ENCODE measurements around the gene SBF1. TPM values are rescaled to one million over a fixed set of nuclear protein-coding genes. Genes with fewer than 3 reads are reported as not detected.
"Not testable (repeated sequence)": the region's sequence is repeated elsewhere in the genome, so short reads cannot be mapped to it uniquely, and the experiment has no call there.

SBF1 gene
- total RNA-seq, 4 donors from 2014 or later: 80.0 to 227 (median 128) TPM

DNA sequence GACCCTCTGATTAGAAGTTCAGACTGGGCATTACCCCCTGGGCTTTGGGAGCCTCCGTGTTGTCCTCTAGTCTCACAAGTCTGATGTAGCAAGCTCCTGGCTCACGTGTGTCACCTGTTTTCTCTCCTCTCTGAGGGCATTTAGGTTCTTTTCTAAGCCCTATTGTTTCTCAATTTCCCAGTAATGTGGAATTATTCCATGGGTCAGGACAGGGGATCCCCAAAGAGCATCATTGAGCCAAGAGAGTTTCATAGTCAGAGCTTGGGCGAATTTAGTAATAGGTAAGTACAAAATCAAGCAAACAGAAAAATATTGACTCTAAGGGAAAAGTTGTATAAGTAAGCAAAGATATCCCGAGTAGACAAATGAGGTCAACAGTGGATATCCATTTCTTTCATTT lies 74.4 kb downstream of the SBF1 start:
- H3K4me1 ChIP-seq: peaks cover 27 to 31% of the 10 kb centered on the region in 2 donors
- no peak for TF ChIP-seq POLR2A (IDR thresholded peaks at IDR 0.05)
- TF ChIP-seq, protein P1, sequence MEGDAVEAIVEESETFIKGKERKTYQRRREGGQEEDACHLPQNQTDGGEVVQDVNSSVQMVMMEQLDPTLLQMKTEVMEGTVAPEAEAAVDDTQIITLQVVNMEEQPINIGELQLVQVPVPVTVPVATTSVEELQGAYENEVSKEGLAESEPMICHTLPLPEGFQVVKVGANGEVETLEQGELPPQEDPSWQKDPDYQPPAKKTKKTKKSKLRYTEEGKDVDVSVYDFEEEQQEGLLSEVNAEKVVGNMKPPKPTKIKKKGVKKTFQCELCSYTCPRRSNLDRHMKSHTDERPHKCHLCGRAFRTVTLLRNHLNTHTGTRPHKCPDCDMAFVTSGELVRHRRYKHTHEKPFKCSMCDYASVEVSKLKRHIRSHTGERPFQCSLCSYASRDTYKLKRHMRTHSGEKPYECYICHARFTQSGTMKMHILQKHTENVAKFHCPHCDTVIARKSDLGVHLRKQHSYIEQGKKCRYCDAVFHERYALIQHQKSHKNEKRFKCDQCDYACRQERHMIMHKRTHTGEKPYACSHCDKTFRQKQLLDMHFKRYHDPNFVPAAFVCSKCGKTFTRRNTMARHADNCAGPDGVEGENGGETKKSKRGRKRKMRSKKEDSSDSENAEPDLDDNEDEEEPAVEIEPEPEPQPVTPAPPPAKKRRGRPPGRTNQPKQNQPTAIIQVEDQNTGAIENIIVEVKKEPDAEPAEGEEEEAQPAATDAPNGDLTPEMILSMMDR (IDR thresholded peaks at IDR 0.05): no peak
- H3K36me3 ChIP-seq: no peaks in the 10 kb centered on the region
- H3K27ac ChIP-seq: peak overlapping the region in 2 of 3 donors; percentile 78 to 93
- 84 to 85% methylated on average over 4 of the region's 4 CpGs for WGBS, 2 donors
- no peaks in the 10 kb centered on the region for H3K9me3 ChIP-seq
- H3K27me3 ChIP-seq: no peaks in the 10 kb centered on the region
- no peak overlapping the region for H3K4me3 ChIP-seq (replicated peaks in 1 of 3)
- intact Hi-C loops (cut with DNase I): no loop called here
- no peak for DNase-seq

DNA sequence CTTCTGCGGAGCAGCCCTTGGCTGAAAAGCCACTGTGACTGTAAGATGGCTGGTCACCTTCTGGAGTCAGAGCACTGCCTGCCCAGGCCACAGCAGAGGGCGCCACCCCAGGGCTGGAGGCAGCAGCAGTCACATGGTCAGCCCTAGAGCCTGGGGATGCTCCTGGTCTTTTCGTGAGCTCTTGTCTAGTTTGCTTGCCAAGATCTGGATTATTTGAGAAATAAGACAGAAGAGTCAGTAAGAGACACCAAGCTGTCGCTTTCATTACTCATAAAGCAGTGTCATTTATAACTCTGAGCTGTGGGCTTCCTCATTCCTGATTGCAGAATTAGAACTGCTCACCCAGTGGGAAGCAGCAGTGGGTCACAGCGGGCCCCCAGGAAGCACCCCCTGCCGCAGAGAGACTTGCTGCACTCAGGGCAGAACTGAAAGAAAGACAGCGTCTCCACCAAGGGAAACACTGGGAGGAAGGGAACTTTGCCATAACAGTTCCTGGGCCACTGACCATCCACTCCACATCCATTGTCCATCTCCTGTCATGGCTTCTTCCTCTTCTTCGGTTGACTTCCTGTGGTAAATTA lies 75.0 kb downstream of the SBF1 start:
- DNase-seq: peak; percentile 36 to 38

DNA sequence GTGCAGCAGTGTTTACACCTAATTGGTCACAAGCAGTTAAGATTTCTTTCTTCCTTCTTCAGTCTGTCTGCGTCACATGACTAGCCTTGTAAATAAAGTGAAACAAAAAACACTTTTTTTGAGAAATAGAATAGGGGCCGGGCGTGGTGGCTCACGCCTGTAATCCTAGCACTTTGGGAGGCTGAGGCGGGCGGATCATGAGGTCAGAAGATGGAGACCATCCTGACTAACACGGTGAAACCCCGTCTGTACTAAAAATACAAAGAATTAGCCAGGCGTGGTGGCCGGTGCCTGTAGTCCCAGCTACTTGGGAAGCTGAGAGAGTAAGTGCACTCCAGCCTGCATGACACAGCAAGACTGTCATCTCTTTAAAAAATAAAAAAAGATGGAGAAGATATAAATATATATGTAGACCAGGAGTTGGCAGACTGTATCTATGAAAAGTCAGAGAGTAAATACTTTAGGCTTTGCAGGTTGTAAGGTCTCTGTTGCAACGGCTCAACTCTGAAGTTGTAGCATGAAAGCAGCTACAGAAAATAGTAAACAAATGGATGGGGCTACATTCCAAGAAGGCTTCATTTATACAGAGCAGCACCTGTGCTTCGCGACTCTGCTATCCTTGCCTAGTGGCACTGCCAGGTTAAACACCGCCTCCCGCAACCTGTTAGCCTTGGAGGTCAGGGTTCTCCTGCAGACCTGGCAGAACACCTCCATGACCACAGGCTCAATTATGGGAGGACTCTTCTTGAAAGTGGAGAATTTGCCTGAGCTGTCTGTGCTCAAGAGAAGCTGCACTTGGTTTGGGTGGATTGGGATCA lies 75.8 kb downstream of the SBF1 start:
- H3K36me3 ChIP-seq: peaks cover 2 to 4% of the 10 kb centered on the region in 2 donors
- WGBS, 2 donors: 63 to 64% methylated on average over 15 of the region's 15 CpGs
- no peak overlapping the region for H3K4me3 ChIP-seq (replicated peaks in 1 of 3)

More for the DNA sequence above, 75.0 kb downstream of the SBF1 start:
- H3K4me1 ChIP-seq: peaks cover 27 to 31% of the 10 kb centered on the region in 2 donors
- no peaks in the 10 kb centered on the region for H3K9me3 ChIP-seq
- TF ChIP-seq POLR2A (IDR thresholded peaks at IDR 0.05): no peak
- TF ChIP-seq, protein P1 (IDR thresholded peaks at IDR 0.05): peak in 3 of 6 experiments; percentile 6 to 34 (median 19)
- WGBS, 2 donors: 68 to 78% methylated on average over 5 to 7 of the region's 8 CpGs
- no peaks in the 10 kb centered on the region for H3K36me3 ChIP-seq
- no peaks in the 10 kb centered on the region for H3K27me3 ChIP-seq
- intact Hi-C loops (cut with DNase I): no loop called here
- H3K4me3 ChIP-seq (replicated peaks in 1 of 3): no peak overlapping the region
- peak overlapping the region; percentile 69 to 93 (median 78) for H3K27ac ChIP-seq

DNA sequence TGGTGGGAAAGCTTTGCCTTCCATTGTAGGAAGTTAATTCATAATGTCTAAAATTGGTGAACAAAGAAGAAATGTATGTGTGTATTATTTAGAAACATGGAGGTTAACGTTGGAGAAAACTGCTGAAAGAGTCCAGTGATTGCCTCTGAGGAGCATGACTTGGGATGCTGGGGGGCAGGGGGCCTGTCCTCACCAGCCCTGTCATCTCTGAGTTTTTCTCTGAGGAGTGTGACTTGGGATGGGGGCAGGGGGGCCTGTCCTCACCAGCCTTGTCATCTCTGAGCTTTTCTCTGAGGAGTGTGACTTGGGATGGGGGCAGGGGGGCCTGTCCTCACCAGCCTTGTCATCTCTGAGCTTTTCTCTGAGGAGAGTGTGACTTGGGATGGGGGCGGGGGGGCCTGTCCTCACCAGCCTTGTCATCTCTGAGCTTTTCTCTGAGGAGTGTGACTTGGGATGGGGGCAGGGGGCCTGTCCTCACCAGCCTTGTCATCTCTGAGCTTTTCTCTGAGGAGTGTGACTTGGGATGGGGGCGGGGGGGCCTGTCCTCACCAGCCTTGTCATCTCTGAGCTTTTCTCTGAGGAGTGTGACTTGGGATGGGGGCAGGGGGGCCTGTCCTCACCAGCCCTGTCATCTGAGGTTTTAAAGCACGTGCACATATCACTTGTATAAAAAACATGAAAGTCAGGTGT lies 77.3 kb downstream of the SBF1 start:
- Histone ChIP-seq H3K4me1 (peaks cover 15 to 19% of the 10 kb centered on the region in 2 donors), H3K27ac (peak overlapping the region in 1 of 3 donors; percentile 54)
- H3K27me3 ChIP-seq; H3K9me3 ChIP-seq; DNase-seq; intact Hi-C loops (cut with DNase I); H3K36me3 ChIP-seq; H3K4me3 ChIP-seq (replicated peaks in 1 of 3): not testable (repeated sequence)
- 78 to 80% methylated on average over 3 of the region's 4 CpGs for WGBS, 2 donors

More for the DNA sequence above, 75.8 kb downstream of the SBF1 start:
- DNase-seq: peak; percentile 79 to 80
- TF ChIP-seq, protein P1 (IDR thresholded peaks at IDR 0.05): peak in 1 of 6 experiments; percentile 13
- no peak for TF ChIP-seq POLR2A (IDR thresholded peaks at IDR 0.05)
- Histone ChIP-seq H3K9me3 (no peaks in the 10 kb centered on the region), H3K27me3 (no peaks in the 10 kb centered on the region), H3K4me1 (peaks cover 24 to 28% of the 10 kb centered on the region in 2 donors), H3K27ac (peak overlapping the region; percentile 69 to 93 (median 78))
- intact Hi-C loops (cut with DNase I): no loop called here

DNA sequence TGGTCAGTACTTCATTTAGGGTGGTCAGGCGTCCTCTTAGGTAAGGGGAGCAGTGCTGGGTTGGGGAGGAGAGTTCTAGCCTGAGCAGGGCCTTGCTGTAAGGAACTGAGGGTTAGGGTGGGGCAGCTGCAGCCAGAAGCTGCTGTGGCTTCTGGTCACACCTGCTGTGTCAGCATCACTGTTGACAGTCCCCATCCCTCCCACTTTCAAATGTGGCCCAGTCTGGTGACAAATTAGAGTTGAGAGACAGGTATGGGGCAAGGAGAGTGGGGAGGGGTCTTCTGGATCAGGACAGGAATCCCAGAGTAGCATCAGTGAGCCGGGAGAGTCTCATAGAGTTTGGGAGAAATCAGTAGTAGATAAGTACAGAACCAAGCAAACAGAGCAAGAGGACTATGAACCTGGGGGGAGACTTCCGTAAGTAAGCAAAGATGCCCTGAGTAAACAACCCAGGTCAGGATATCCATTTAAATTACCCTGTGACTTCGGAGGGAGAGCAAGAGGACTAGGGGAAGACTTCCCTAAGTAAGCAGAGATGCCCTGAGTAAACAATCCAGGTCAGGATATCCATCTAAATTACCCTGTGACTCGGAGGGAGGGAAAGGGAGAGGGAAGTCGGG lies 78.0 kb downstream of the SBF1 start:
- Histone ChIP-seq H3K36me3 (peaks cover 5 to 7% of the 10 kb centered on the region in 2 donors), H3K9me3 (no peaks in the 10 kb centered on the region), H3K4me3 (replicated peaks in 1 of 3) (no peak overlapping the region), H3K27ac (no peak overlapping the region), H3K27me3 (no peaks in the 10 kb centered on the region), H3K4me1 (peaks cover 15 to 19% of the 10 kb centered on the region in 2 donors)
- DNase-seq: no peak
- TF ChIP-seq POLR2A (IDR thresholded peaks at IDR 0.05): no peak
- TF ChIP-seq, protein P1 (IDR thresholded peaks at IDR 0.05): no peak
- 58 to 78% methylated on average over 6 of the region's 6 CpGs for WGBS, 2 donors
- intact Hi-C loops (cut with DNase I): no loop called here
